GM19455 (cell line): ENCODE results near the gene SYTL2.

ENCODE experiments used
- ATAC-seq: cut with Tn5 transposase; IDR thresholded peaks from one replicate; pipeline ENCODE4 v1.9.1; 2021; ENCODE audit not compliant: unreplicated experiment

SYTL2 gene

GRCh38 chr11:85766721-85767161 is 44.2 kb downstream of the SYTL2 start:
- ATAC-seq, result no peak

GRCh38 chr11:85764796-85765195 is 46.1 kb downstream of the SYTL2 start:
- no peak for ATAC-seq

GRCh38 chr11:85762226-85762625 is 48.7 kb downstream of the SYTL2 start:
- ATAC-seq, result no peak

GRCh38 chr11:85759915-85760314 is 51.0 kb downstream of the SYTL2 start:
- ATAC-seq, result no peak

- ATAC-seq, result no peak
Measured at GRCh38 chr11:85758480-85759039, 52.4 kb downstream of the SYTL2 start.

- no peak for ATAC-seq
Measured at GRCh38 chr11:85758026-85758425, 52.9 kb downstream of the SYTL2 start.

- no peak for ATAC-seq
Measured at GRCh38 chr11:85756401-85757200, 54.3 kb downstream of the SYTL2 start.

GRCh38 chr11:85755701-85756100 is 55.2 kb downstream of the SYTL2 start:
- ATAC-seq, result no peak

GRCh38 chr11:85755285-85755684 is 55.7 kb downstream of the SYTL2 start:
- ATAC-seq, result no peak

- no peak for ATAC-seq
Measured at GRCh38 chr11:85752890-85753581, 57.9 kb downstream of the SYTL2 start.

GRCh38 chr11:85752201-85752889 is 58.6 kb downstream of the SYTL2 start:
- ATAC-seq, result no peak

- no peak for ATAC-seq
Measured at GRCh38 chr11:85751724-85752123, 59.2 kb downstream of the SYTL2 start.

- no peak for ATAC-seq
Measured at GRCh38 chr11:85750646-85751045, 60.3 kb downstream of the SYTL2 start.

- ATAC-seq, result no peak
Measured at GRCh38 chr11:85749884-85750283, 61.1 kb downstream of the SYTL2 start.

- no peak for ATAC-seq
Measured at GRCh38 chr11:85749287-85749834, 61.6 kb downstream of the SYTL2 start.

- ATAC-seq, result no peak
Measured at GRCh38 chr11:85748455-85748891, 62.5 kb downstream of the SYTL2 start.

GRCh38 chr11:85746670-85747069 is 64.3 kb downstream of the SYTL2 start:
- ATAC-seq, result no peak

GRCh38 chr11:85745626-85746025 is 65.3 kb downstream of the SYTL2 start:
- no peak for ATAC-seq

GRCh38 chr11:85742873-85743275 is 68.1 kb downstream of the SYTL2 start:
- ATAC-seq, result no peak

- no peak for ATAC-seq
Measured at GRCh38 chr11:85742348-85742747, 68.6 kb downstream of the SYTL2 start.
